Chondrocyte (in vitro differentiated cells): ENCODE measurements around the gene AKAP8L. TPM values are rescaled to one million over a fixed set of nuclear protein-coding genes. Genes with fewer than 3 reads are reported as not detected.

ENCODE experiments used
- DNase-seq: peaks from one replicate; pipeline ENCODE4 v3.0.0; 2021; ENCODE audit warnings: mixed read lengths, low spot score
- H3K27ac Mint-ChIP-seq: one replicate; pipeline ENCODE4 v1.8.0; 2021; ENCODE audit warnings: mild to moderate bottlenecking, moderate library complexity, mixed read lengths; ENCODE audit not compliant: unreplicated experiment
- H3K27me3 Mint-ChIP-seq: 2 replicates; pipeline ENCODE4 v1.8.0; 2021; ENCODE audit warnings: low read depth, mixed read lengths
- H3K36me3 Mint-ChIP-seq: 2 replicates; pipeline ENCODE4 v1.8.0; 2021; ENCODE audit warnings: low read depth, mixed read lengths
- H3K4me1 Mint-ChIP-seq: 2 replicates; pipeline ENCODE4 v1.8.0; 2021; ENCODE audit warnings: low read depth, mild to moderate bottlenecking, mixed read lengths
- H3K4me3 Mint-ChIP-seq: one replicate; pipeline ENCODE4 v1.8.0; 2021; ENCODE audit warnings: mild to moderate bottlenecking, moderate library complexity, mixed read lengths; ENCODE audit not compliant: unreplicated experiment
- H3K9me3 Mint-ChIP-seq: 2 replicates; pipeline ENCODE4 v1.8.0; 2021; ENCODE audit warnings: low read depth, mixed read lengths
- total RNA-seq: library from RNA; stranded (reverse); gene quantifications from 3 replicates; pipeline ENCODE4 v1.2.1, GENCODE V29; 2021
- TF ChIP-seq, protein P1 (sequence below): fragments of 200-600 bp; sonication (generic); IDR thresholded peaks from 2 replicates; pipeline ENCODE4 v1.5.0; 2021; ENCODE audit warnings: antibody characterized with exemption, mild to moderate bottlenecking, moderate library complexity

Gene AKAP8L
- total RNA-seq, 1 donor from 2014 or later: 76.0 TPM

DNA sequence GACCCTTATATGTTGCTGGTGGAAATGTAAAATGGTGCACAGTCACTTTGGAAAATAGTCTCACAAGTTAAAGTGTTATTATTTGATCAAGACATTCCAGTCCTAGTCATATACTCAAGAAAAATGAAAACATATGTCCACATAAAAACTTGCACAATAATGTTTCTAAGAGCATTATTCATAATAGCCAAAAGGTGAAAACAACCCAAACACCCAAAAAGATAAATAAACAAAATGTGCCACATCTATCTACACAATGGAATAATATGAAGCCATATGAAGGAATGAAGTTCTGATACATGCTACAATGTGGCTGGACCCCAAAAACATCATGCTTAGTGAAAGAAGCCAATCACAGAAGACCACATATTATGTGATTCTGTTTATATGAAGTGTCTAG, 24.8 kb downstream of the AKAP8L start:
- TF ChIP-seq, protein P1, sequence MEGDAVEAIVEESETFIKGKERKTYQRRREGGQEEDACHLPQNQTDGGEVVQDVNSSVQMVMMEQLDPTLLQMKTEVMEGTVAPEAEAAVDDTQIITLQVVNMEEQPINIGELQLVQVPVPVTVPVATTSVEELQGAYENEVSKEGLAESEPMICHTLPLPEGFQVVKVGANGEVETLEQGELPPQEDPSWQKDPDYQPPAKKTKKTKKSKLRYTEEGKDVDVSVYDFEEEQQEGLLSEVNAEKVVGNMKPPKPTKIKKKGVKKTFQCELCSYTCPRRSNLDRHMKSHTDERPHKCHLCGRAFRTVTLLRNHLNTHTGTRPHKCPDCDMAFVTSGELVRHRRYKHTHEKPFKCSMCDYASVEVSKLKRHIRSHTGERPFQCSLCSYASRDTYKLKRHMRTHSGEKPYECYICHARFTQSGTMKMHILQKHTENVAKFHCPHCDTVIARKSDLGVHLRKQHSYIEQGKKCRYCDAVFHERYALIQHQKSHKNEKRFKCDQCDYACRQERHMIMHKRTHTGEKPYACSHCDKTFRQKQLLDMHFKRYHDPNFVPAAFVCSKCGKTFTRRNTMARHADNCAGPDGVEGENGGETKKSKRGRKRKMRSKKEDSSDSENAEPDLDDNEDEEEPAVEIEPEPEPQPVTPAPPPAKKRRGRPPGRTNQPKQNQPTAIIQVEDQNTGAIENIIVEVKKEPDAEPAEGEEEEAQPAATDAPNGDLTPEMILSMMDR: no peak
- no peak for DNase-seq
- no peak overlapping the region for H3K4me3 Mint-ChIP-seq
- peaks cover 46% of the 10 kb centered on the region for H3K36me3 Mint-ChIP-seq
- H3K27me3 Mint-ChIP-seq: no peaks in the 10 kb centered on the region
- H3K27ac Mint-ChIP-seq: peak overlapping the region; percentile 68
- peaks cover 5% of the 10 kb centered on the region for H3K4me1 Mint-ChIP-seq
- H3K9me3 Mint-ChIP-seq: no peaks in the 10 kb centered on the region

DNA sequence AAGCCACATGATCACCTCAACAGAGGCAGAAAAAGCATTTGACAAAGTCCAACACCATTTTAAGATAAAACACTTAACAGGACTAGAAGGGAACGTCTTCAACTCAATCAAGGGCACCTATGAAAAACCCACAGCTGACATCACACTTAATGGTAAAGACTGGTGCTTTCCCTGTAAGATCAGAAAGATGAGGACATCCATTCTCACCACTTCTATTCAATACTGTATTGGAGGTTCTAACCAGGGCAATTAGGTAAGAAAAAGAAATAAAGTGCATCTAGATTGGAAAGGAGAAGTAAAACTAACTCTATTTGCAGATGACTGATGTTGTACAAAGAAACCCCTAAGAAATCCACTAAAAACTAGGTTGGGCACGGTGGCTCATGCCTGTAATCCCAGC, 28.0 kb downstream of the AKAP8L start:
- H3K27me3 Mint-ChIP-seq: no peaks in the 10 kb centered on the region
- peaks cover 25% of the 10 kb centered on the region for H3K36me3 Mint-ChIP-seq
- H3K9me3 Mint-ChIP-seq: no peaks in the 10 kb centered on the region
- H3K4me3 Mint-ChIP-seq: no peak overlapping the region
- DNase-seq: no peak
- H3K4me1 Mint-ChIP-seq: peaks cover 8% of the 10 kb centered on the region
- no peak overlapping the region for H3K27ac Mint-ChIP-seq
- TF ChIP-seq, protein P1: no peak

DNA sequence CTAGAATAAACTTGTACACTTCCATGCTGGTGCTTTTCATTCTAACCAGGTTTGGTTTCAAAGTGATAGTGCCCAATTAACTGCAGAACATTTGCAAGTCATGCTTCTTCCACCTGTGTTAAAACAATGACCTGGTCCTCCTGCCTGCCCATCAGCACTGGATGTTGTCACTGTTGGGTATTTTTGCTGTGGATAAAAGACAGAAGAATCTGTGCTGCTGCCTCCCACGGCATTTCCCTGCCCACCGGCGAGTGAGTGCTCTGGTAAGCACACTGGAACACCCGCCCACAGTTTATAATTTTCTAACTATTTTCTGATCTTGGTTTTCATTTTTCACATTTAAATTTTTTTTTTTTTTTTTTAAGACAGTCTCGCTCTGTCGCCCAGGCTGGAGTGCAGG, 36.9 kb downstream of the AKAP8L start:
- Mint-ChIP-seq H3K9me3 (no peaks in the 10 kb centered on the region), H3K4me3 (no peak overlapping the region), H3K27me3 (no peaks in the 10 kb centered on the region), H3K27ac (peak overlapping the region; percentile 5), H3K4me1 (peaks cover 28% of the 10 kb centered on the region), H3K36me3 (peaks cover 4% of the 10 kb centered on the region)
- peak; percentile 24 for DNase-seq
- TF ChIP-seq, protein P1: no peak

DNA sequence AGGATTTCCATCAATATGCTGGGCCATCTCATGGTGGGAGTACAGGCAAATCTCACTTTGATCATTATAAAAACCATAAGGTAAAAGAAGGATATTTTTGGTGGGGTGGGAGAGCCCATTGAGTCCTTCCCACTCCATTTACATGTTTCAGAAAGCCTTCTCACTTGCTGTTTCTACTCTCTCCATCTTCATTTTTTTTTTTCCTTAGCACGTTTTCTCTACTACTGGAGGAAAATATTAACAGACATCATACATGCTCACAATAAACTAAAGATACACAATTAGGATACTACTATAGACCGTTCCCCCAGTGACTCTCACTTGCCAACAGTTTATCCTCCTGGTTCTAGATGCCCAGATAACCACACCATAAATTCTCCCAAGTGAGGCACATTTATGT, 37.4 kb downstream of the AKAP8L start:
- peak overlapping the region; percentile 90 for H3K27ac Mint-ChIP-seq
- no peaks in the 10 kb centered on the region for H3K27me3 Mint-ChIP-seq
- H3K9me3 Mint-ChIP-seq: no peaks in the 10 kb centered on the region
- H3K36me3 Mint-ChIP-seq: peaks cover 3% of the 10 kb centered on the region
- no peak for DNase-seq
- H3K4me1 Mint-ChIP-seq: peaks cover 33% of the 10 kb centered on the region
- no peak overlapping the region for H3K4me3 Mint-ChIP-seq
- TF ChIP-seq, protein P1: no peak

DNA sequence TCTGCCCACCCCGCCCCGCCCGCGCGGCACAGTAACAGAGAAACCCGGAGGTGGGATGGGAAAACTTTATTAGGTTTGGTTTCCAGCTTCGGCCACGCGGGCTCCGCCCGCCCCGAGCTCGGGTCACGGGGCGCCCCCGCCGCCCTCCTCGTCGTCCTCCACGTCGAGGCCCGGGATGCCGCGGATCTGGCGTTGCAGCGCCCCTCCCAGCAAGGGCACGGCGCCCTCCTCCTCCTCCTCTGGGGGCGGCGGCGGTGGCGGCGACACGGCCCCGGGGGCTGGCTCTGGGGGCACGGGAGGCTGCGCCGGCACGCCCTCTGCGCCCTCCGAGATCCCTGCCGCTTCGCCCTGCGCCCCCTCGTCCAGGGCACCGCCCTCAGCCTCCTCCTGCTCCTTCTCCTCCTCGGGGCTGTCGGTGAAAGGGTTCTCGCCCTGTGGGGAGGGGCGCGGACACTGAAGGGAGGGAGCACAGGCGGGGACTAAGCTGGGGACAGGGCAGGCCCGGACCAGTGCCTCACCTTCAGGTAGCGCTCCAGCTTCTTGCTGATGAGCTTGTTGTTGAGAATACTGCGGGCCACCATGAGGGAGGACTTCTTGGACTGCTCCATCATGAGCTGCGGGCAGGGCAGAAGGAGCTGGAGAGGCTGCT, 38.7 kb downstream of the AKAP8L start:
- Mint-ChIP-seq H3K9me3 (no peaks in the 10 kb centered on the region), H3K27me3 (no peaks in the 10 kb centered on the region), H3K36me3 (peaks cover 2% of the 10 kb centered on the region), H3K27ac (peak overlapping the region; percentile 90), H3K4me1 (peaks cover 35% of the 10 kb centered on the region), H3K4me3 (peak overlapping the region; percentile 88)
- TF ChIP-seq, protein P1: peak; percentile 43
- peak; percentile 93 for DNase-seq
